ENCODE results near the gene MAGI1.

MAGI1 gene

DNA sequence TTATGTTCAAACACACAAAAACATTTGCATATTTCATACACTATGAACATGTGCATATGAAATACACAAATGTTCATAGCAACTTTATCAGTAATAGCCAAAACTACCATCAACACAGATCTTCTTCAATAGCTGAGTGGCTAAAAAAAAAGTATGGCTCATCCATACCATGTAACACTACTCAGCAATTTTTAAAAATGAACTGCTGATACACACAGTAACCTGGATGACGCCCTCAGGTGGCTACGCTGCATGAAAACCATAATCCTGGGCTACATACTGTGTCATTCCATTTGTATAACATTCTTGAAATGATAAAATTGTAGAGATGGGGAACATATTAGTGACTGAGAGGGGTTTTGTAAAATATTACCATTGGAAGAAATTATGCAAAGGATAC lies 243.6 kb downstream of the MAGI1 start:
- DNase-seq (ENCODE audit: low spot score) = no peak

DNA sequence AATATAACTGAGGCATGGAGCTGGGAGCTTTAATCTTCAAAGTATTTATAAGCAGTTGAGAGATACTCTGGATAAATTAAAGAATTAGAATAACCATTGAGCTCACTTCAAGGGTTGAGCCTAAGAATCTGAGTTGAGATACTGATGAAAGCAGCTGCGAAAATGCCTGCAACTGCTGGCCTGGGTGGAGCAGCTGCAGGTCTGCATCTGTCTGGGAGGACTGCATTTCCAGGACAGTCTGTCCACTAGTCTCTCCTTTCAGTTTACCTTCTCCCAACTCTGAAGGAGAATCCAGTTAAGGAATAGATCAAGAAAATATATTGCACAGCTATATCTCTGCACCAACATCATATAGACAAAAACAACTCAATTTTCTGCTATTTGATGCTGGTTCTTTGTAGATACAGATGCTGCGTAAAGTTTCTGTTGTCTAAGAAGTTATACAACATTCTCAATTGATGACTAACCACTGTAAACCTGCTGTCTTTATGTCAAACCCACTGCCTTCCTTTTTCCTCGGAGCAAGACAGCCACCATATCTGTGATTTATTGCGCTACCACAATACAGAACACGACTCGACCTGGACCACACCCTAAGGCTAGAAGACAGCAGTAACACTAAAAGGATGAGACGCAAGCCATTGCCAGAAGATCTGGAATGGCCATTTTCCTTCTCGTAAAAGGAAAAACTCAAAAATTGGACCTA lies 245.1 kb downstream of the MAGI1 start:
- no peak for DNase-seq (ENCODE audit: low spot score)

DNA sequence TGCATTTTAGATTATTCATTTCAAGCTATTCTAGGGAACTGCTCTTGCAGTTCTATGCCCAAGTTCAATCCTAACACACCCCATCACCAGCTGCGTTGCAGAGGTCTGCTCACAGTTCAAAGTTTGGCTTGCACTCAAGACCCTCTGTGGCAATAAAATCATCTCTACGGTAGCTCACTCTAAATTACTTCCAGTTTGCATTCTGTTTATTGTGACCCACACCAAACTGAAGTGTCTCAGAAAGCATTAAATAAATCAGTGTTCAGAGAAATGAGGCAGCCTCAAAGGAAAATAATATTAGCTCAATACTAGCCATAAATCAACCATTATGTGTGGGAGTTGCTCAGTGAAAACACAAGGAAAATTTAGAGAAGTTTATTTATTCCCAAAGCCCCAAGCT lies 250.3 kb downstream of the MAGI1 start:
- DNase-seq (ENCODE audit: low spot score) = no peak

DNA sequence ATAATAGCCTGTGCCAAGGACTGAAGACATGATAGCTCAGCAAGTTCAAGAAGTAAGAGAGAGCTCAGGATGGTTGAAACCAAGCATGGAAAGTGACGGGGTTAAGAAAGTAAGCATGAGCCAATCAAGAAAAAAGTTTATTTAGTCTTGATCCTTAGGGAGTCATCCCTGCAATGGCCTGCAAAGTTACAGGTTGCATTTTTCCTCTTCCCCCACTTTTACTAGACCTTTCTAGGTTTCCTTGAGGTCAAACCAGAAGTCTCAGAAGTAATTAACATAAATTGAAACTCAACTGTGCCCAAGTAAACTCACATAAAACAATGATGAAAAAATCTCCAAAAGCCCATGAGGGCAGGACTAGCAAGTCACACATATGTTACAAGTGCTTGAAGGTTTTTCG lies 250.9 kb downstream of the MAGI1 start:
- DNase-seq (ENCODE audit: low spot score) = no peak

DNA sequence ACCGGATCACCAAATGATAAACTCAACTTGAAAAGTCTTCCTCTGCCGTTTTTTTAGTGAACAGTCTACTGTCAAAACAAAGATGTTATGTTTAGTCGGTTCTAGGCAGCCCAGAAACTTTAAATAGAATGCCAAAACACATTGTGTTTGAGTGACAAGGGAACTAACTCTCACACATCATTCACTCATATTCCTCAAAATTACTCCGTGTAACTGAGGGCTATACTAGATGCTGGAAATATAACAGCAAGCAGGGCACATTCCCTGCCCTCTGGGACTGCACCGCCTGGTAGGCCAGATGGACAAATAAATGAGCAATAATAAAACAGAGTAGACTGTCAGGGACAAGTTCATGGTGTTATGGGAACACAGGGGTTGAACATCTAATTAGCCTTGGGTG lies 251.4 kb downstream of the MAGI1 start:
- DNase-seq (ENCODE audit: low spot score) = no peak

DNA sequence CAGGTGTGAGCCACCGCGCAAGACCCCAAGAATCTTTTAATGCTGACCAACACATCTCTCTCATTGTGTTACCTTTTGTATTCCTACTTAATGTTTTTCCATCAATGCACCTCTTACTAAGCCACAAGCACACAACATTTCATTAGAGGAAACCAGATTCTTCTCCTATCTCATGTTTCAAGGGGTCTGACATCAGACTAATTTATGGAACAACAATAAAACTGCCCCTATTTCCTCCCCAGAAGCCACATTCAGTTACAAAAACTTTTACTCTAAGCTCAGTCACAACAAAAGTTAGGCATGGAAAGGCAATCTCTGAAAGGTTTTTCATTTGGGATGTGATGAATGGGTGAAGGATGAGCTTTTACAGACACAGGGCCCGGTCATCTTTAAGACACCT lies 251.8 kb downstream of the MAGI1 start:
- DNase-seq (ENCODE audit: low spot score) = no peak

DNA sequence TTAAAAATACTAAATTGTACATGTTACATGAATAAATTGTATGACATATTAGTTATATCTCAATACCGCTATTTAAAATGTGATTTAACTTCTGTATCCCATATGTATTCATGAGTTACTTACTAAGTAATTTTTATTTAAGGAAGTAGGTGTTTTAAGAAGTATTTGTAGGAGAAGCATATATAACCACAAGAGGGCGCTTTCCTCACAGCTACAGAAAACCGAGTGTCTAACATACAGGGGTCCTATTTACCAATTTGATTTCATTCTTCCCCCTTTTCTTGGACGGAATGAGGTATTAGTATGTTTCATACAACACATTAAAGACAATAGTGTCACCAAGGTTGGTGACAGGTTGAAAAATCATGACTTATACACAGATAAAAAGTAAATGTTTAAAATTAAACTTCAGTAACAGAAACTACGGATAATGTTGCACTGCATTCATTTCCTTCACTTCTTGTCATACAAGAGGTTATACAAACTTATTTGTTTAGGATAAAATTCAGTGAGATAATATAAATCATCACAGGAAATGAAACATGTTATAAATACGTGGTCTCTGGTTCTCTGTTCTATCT lies 253.6 kb downstream of the MAGI1 start:
- DNase-seq (ENCODE audit: low spot score) = peak; percentile 58

DNA sequence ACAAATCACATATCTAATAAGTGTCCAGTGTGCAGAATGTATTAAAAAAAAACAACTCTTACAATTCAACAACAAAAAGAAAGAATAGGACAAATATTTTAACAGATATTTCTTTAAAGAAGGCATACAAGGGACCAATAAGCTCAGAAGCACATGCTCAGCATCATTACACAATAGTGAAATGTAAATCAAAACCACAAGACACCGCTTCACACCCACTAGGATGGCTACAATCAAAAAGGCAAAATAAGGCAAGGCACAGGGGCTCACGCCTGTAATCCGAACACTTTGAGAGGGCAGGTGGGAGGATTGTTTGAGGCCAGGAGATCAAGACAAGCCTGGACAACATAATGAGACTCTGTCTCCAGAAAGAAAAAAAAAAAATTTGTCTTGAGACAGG lies 255.6 kb downstream of the MAGI1 start:
- DNase-seq (ENCODE audit: low spot score) = no peak

DNA sequence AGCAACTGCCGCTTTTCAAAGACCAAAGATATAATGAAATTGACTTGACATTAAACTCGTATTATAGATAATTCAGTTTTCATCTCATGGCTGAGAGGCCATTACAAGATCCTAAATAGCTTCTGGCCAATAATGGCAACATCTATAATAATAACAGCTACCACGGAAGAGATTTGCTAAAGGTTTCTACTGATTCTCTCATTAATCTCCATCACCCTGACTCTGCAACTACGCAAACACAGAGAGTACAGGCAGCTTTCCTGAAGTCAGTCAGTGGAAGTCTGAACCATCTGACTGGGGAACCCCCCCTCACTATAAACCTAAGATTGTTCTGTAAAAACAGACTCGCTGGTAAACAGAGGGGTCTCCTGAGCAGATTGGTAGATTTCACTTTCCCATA lies 257.1 kb downstream of the MAGI1 start:
- no peak for DNase-seq (ENCODE audit: low spot score)

DNA sequence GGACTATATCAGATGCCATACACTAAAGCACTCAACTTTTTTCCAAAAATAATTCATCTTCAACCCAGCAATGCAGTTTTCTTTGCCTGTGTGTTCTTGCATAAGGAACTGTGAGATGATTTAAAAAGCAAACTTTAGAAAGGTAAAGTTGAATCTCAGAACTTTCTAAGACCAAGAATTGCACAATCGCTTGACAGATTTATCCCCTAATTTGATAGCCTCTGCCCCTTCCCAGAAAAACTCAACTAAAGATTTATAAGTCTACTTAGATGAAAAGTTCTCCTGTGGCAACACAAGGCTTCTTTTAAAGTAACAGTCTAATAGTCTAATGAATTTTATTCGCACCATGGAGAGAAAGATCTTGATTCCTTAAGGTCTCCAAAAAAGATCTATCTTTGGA lies 259.3 kb downstream of the MAGI1 start:
- no peak for DNase-seq (ENCODE audit: low spot score)

DNA sequence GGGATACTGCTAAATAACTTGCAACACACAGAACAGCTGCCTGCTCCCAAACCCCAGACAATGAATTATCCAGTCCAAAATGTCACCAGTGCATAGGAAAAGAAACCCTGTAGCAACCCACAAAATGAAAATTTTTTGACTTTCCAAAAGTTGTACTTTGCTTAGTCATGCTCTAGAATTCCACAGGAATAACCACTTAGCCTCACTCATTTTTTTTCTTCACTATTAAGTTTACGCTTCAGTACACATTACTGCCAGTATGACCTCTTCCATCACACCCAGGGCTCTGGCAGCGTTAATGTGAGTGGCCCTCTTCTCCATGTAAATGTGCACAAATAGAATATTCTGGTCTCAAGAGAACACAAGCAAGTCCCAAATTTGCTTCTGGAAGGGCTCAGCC lies 259.8 kb downstream of the MAGI1 start:
- DNase-seq (ENCODE audit: low spot score) = no peak

DNA sequence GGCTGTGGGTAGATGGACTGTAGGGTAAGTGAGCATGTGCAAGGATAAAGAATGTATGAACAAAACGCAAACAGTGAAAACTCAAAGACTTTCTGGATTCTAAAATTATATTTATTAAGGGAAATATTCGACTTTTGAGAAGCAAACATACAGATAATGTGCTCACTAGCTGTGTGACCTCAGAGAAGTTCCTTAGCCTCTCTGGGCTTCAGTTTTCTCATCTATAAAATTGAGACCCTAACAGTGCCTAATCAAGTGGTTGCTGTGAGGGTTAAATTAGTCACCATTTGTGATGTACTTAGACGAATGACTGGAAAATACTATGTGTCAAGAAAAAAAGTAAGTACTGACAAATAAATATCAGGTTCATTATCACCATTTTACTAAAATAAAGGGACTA lies 261.7 kb downstream of the MAGI1 start:
- no peak for DNase-seq (ENCODE audit: low spot score)

DNA sequence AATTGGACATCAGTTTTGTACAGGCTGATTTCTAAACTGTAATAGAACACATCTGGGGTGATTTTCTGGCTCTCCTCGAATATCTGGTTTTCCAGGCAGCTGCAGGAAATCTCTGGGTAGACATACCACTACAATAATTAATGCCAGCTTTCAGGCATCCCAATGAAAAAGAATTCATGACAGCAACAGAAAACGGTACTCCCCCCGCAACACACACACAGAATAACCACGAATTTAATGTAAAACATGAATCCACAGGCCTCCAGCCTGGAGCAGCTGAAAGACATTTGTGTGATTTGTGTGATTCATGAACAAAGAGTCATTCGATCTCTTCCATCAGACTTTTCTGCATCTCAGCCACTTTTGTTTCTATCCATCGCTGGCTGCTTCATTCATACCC lies 262.2 kb downstream of the MAGI1 start:
- no peak for DNase-seq (ENCODE audit: low spot score)

DNA sequence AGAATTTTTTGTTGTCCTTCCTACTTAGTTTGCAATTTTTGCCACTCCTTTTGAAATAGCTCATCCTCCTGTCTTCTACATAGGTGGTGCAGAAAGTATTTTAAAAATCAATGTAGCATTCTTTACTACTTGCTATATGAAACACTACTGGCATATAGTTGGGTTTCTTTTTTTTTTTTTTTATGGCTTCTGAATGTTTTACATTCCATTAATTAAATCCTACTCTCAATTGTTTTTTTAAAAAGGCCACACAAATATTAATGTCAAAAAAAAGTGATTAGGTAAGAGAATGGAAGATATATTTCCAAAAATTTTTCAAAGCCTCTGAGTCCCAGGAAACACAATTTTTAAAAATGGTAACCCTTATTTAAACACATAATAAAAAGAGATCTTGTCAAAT lies 262.6 kb downstream of the MAGI1 start:
- DNase-seq (ENCODE audit: low spot score) = no peak

DNA sequence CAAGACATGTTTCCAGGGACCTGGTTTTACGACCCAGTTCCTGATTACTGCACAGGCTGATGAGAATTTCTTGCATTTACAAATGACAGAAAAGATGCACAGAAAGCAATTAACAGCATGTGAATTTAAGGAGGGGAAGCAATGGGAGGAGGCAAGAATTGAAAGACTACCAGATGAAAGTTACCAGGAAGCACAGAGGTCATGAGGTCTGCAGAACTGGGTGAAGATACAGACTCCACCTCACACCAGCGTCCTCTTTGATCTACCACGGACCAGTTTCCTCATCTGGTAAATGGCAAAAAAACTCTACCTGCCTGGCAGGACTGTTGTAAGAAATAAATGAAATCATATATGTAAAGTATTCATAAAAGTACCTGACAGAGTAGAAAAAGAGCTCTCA lies 266.0 kb downstream of the MAGI1 start:
- no peak for DNase-seq (ENCODE audit: low spot score)

DNA sequence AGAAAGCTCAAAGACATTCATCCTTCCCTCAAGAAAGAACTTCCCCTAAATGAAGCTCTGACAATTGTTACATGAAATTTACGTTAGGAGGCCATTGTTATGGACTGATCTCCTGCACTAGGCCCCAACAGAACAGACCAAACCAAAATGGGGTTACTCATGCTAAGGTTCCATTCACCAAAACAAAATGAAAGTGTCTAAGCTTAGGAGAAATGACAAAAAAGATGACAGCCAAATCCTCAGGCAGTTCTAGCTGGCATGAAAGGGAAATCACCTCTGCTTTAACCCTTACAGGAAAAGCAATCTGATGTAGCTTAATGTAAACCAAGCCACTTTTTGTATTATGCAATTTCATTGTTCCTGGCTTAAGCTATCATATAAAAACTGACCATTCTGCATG lies 271.2 kb downstream of the MAGI1 start:
- DNase-seq (ENCODE audit: low spot score) = no peak

DNA sequence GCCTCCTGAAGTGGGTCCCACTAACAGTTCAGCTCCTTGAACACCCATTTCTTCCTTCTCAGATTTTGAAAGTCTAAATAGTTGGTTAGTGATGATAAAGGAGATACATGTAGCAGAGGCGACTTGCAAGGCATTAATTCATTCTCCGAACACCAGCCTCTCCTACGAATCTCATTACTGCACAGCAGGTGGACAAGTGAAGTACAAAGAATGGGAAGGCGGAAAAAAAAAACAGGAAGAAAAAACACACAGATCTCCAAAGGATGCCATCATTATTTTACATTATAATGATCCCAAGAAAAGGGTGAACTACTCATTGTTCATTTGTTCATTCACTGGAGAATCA lies 276.5 kb downstream of the MAGI1 start:
- no peak for DNase-seq (ENCODE audit: low spot score)

DNA sequence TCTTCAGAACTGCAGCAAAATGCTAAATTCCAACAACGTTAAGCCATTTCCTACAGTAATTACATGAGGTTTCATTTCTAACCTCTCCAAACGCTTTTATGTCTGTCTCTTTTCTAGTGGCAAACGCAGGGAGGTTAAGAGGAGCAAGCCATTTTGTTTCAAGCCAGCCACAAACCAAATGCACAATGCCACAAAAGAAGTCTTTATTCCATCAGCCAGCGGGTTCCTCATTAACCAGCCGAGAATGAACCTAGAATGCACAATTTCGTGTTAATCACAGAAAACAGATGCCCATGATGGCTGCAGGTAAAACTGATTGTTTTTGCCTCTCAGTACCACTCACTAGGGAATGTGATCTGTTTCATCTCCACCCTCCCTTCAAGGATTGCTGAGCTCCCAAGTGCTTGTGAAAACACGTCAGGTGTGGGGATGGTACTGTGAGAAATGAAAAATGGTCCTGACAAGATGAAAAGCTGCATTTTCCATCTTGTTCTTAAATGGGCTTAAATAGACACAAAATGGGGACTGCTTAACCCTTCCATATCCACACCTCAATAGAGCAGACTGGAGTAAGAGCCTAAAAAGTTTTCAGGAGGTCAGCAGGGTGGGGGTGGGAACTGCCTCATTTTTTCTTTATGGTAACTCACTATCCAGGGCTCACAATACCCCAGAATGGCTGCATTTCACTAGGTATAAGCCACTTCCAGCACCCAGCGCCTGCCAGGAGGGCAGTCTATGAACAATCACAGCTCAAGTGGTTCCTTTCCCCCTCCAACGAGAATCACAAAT lies 277.1 kb downstream of the MAGI1 start:
- DNase-seq (ENCODE audit: low spot score) = no peak

DNA sequence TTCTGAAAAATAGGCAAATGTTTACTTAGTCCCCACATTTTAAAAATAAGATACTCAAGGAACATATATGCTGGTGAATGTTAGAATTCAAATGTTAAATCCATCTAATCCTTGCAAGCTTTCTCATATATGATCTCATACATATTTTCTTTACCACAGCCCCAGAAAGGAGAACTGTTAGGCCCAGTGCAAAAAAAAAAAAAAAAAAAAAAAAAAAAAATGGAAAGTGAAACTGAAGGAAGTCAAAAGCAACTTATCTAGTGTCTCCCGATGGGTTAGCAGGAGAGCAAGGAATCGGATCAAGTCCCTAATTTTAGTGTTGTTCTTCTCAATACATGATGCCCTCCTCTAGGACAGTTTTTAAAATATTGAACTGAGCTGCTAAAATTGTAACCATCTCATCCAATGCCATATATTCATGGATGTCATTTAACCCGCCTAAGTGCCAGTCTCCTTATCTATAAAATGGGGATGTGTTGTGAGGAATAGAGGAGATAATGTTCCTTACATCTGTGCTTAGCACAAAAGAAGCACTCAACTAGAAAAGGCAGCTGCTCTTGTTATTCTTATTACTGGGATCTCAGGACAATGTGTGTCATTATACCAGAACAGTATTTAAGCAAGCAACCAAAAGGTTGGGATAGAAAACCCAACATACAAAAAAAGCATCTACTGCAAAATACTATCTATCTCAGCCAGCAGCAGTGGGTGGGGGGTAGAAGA lies 279.7 kb downstream of the MAGI1 start:
- no peak for DNase-seq (ENCODE audit: low spot score)

DNA sequence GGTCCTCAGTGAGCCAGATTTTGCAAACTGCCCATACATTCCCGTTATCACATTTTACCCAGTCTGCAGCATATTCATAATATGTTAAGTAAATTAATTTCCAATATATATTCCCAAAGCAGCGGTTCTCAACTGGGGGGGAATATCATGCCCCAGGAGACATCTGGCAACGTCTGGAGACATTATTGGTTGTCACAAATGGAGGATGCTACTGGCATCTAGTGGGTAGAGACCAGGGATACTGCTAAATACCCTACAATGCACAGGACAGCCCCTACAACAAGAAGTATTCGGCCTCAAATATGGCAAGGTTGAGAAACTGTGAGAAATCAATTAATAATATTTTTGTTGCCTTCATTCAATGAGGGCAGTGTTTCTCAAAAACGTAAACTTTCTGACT lies 280.3 kb downstream of the MAGI1 start:
- DNase-seq (ENCODE audit: low spot score) = no peak

DNA sequence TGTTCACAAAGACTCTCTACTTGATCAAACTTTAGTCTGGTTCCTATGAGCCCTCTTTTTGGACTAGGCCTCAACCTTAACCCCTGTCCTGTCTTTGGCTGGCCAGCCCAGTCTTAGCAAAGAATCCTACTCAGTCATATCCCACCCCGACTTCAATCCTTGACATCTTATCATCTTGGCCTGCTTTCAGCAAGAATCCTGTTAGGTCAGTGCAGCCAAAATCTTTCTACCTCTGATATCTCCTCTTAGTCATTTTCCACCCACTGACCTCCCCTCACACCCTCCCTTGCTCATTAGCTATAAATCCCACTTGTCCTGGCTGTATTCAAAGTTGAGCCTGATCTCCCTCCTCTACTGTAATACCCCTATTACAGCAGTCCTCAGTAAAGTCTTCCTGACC lies 286.1 kb downstream of the MAGI1 start:
- no peak for DNase-seq (ENCODE audit: low spot score)

DNA sequence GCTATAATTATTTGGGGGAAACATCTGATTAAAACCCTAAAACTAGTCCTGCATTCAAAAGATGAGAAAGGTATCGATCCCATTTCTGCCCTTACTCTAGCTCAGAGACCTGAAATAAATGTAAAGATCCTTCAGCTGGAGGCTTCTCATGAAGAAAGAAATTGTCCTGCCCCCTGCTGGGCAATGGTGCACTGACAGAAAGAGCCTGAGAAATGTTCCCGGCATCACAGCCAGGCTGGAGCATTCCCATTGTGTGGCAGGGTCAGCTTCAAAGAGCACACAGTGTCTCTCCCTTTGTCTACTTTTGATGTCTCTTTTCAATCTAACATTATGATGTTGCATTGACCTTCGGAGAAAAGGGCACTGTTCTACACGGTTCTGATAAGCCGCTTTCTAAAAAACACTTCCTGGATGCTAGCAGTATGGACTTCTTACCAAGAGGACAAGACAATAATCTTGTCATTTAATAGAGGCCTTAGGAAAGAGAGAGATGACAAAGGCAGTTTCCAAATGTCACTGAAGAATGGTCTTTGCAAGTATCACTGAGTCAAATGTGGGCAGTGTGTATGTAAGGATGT lies 287.5 kb downstream of the MAGI1 start:
- DNase-seq (ENCODE audit: low spot score) = peak; percentile 48

DNA sequence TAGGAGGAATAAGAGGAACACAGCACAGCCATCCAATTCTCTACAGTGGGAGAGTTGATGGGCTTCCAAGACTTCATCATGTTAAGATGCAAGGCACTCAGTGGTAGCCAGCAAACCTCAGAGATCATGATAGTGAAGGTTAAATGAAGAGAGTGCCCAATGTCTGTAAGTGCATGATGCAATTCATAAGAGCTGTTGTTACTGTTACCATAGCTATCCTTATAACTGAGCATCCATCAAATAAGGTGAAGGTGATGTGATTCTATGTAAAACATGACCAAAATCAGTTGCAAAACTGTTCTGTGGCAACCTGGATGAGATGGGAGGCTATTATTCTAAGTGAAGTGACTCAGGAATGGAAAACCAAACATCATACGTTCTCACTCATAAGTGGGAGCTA lies 289.7 kb downstream of the MAGI1 start:
- no peak for DNase-seq (ENCODE audit: low spot score)

All from kidney capillary endothelial cell (primary cell).